ENCODE measurements around the gene DYRK1A.
"Not testable (repeated sequence)": the region's sequence is repeated elsewhere in the genome, so short reads cannot be mapped to it uniquely, and the experiment has no call there.

DYRK1A gene

DNA sequence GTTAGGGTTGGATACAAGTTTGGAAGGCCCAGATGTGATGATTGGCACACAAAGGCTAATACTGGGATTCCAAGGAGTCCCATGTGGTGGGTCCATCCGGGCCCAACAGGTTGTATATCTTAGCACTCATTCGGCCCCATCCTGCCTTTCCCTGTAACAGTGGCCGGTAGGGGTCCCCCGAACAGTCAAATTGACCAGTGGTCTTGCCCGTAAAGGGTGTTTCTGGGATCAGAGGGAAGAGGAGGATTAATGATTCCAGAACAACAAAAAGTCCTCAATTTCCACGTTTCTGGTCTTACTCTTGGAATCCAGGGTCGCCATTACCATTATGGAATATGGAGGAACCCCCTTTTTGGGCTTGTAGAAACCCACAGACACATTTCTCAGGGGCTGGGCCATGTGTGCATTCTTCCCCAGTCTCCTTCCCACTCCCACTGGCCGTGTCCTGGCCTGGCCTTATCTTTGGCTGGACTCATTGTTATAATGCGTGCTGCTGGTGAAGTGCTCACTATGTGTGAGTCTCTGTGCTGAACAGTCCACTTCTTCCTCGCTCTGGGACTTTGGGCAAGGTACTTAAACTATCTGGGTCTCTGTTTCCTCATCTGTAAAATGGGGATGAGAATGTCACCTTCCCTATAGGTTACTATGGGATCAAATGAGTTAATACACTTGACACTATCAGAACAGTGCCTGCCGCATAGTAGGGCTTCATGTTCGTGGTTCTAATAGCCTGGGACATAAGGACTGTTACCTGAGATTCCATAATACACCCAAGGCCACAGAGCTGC, 161.8 kb downstream of the DYRK1A start:
- no peak for DNase-seq

DNA sequence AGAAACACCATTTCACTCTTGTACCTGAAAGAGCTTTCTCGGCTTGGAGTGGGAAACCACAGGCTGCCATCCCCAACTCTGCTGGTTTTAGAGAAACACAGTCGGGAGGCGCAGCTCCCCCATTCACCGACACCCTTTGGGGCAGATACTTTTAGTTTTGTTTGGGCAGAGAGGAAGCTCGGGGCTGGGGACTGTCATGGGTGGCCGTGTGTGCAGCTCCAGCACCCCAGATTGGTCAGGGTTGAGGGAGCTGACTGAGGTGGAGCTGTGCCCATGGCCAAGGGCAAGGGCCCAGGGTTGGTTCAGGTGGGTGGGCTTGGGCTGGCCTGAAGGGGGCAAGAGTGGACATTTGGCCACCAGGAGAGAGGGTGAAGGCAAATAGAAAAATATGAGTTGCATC, 163.1 kb downstream of the DYRK1A start:
- no peak for DNase-seq

GRCh38 chr21:37530901-37531351, 164.4 kb downstream of the DYRK1A start:
- no peak for DNase-seq

DNA sequence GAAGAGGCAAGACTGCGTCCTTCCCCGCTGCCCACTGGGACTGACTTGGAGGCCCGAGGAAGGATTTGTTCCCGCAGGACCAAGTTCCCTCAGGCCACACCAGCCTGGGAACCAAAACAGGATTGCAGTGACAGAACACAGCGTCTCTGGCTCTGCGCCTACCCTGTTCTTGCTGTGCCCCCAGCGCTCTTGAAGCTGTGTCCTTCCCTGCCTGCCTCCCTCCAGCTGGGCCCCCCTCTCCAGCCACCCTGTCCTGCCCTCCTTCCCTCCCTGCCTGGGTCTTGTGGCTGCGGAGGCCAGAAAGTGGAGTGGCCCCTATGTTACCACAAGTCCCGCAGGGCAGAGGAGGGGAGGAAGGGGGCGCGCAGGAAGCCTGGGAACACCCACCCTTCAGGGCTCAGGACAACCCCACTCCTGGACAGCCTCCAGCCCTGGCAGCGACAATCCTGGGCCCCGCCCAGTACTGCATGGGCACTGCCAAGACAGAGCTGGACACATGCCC, 164.9 kb downstream of the DYRK1A start:
- DNase-seq: no peak

DNA sequence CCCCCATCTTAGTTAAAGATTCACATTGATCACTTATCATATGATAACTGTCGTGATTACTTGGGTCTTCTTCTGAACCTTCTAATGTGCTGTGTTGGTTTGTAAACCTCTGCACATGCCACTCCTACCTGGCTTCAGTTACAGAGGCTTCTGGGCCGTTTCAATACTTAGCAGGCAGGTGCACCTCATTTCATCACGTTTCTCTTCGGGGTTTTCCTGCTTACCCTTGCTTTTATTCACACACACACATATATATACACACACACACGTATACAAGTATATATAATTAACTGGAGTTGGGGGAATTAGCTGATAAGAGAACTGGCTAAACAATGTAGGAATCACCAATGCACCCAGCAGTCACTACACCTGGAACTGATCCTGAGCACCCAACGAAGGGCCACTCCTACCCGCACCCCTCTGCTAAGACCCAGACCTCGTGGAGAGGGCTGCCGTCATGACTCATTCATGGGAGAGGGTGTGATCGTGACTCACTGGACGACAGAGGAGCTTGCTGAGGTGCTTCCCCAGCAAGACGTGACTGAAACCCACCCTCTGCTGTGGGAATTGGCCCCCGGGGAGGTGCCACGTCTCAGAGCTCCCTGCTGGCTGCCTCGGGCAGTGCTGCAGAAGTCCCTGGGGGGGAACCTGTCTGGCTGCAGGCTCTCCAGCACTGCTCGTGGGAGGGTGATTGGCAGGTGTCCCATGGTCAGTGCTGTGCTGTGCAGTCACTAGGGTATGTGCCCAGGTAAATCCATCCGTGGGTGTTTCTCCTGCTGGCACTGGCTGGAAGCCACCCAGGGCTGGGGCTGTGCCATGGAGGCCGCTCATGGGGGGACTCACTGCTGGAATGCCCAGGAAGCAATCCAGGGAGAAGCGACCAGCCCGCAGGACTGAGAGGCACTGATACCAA, 166.6 kb downstream of the DYRK1A start:
- peak; percentile 30 for DNase-seq

GRCh38 chr21:37534431-37534830, 167.9 kb downstream of the DYRK1A start:
- DNase-seq: no peak

DNA sequence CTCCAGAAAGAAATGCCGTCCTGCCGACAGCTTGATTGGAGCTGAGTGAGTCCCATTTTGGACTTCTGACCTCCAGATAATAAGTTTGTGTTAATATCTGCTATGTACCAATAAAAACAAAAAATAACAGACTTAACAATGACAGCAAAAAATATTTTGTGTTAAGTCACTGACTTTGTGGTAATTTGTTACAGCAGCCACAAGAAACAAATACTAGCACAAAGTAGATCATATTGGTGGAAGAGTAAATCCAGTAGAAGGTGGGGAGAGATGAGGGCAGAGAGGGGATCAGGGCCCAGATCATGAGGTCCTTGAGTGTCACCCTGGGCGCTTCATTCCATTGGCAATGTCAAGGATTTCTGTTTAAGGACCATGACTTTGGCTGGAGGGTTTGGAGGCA, 168.6 kb downstream of the DYRK1A start:
- DNase-seq: no peak

DNA sequence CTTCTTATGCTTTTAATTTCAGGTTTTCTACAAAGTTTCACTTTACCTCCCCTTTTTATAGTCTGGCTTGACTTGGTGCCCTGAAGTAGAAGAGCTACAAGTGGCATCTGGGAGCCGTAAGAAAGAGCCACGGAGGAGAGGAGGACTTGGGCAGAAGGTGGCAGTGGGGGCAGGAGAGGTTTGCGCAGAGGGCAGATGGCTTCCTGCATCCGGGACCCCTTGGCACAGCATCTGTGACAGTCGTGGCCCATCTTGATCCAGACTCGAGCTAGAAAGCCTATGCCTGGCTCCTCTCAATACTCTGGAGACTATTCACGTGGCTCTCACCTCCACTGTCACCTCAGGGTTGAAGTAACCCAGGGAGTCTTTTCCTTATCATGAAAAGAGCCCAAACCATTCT, 169.1 kb downstream of the DYRK1A start:
- DNase-seq: no peak

DNA sequence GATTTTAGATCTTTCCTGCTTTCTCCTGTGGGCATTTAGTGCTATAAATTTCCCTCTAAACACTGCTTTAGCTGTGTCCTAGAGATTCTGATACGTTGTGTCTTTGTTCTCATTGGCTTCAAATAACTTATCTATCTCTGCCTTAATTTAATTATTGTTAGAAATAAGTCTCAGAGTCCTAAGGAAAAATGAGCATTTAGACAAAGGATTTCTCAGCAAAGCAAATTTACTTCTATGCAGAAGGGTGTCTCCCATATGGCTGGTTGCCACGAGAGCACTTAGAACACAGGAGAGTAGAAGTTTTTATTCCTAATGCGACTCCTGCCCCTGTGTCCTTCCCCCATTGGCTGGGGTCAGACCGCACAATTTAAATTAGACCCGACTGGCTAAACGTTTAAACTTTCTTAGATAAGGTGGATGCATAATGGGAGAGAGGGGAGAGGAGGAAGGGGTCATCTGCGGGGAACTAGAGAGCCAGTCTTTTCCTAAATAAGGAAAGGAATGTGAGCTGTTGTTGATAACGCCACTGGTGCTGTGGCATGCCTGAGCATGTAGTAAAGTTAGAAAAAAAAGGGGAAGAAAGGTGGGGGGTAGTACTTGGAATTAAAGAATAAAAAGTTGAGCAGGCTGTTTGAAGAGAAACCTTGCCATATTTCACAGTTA, 170.2 kb downstream of the DYRK1A start:
- no peak for DNase-seq

- DNase-seq: no peak
These were observed 170.9 kb downstream of the DYRK1A start for GRCh38 chr21:37537391-37537996.

- no peak for DNase-seq
These were observed 172.5 kb downstream of the DYRK1A start for GRCh38 chr21:37538971-37539590.

GRCh38 chr21:37541128-37541527, 174.6 kb downstream of the DYRK1A start:
- not testable (repeated sequence) for DNase-seq

DNA sequence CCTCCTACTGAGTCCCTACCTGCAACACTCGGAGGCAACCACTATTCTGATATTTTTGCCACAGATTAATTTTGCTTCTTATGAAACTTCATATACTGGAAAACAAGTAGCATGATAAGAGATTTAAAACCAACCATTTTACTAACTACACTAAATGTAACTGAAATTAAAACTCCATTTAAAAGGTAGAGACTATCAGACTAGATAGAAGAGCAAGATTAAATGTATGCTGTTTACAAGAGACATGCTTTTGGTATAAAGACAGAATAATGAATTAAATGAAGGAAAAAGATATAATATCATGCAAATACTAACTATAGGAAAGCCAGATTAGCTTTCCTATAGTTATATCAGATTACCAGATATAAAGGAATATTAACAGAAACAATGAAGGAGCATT, 175.9 kb downstream of the DYRK1A start:
- no peak for DNase-seq

- no peak for DNase-seq
These were observed 179.8 kb downstream of the DYRK1A start for GRCh38 chr21:37546299-37546908.

DNA sequence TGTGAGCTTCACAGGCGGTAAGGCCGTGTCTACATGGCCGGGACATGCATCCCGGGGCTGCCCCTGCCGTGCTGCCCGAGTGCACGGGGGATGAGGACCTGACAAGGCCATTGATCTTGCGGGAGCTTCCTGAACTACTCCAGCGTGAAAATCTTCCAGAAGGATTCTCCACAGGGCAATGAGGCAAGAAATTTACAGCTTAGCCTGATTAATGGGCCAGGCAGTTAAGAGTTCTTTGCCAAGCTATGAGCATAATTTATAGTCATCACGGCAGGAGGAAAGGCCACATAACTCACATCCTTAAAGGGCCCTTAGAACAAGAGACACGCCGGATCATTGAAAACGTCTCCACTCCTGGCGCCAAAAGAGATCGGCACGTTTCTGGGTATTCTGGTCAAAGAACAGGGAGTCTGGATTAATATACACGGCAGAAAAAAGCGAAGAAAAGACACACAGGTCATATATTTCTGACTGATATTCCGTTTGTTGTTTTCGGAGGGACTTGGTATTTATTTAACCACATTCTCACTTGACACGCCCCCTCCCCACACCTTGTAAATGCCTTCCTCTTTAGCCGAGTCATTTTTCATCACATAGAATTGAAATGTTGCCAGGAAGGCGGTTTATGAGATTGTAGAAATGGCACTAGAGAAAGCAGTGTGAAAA, 180.5 kb downstream of the DYRK1A start:
- DNase-seq: peak; percentile 80

DNA sequence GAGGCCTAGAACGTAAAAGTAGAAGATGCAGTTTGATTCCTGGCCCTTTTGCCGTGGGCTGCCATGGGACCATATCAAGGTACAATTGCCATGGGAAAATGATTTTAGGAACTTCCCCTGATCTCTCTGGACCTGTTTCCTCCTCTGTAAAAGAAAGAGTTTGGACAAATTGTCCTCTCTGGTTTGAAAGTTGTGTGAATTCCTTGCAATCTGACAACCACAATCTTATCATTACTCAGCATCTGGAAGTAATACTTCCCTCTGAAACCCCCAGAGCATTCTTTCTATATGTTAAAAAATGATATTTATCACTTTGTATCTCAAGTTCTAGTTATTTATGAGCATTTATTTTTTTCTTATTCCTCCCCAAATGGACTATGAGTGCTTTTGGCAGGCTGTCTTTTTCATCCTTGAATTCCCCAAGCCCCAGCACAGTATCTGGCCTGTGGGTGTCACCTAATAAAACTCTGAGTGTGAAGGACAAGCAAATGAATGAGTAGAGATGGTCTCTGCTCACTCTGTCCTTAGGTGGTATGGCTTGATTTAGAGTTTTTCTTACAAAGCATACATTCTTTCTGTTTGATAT, 181.1 kb downstream of the DYRK1A start:
- peak; percentile 71 for DNase-seq

GRCh38 chr21:37548521-37548981, 182.0 kb downstream of the DYRK1A start:
- DNase-seq: no peak

DNA sequence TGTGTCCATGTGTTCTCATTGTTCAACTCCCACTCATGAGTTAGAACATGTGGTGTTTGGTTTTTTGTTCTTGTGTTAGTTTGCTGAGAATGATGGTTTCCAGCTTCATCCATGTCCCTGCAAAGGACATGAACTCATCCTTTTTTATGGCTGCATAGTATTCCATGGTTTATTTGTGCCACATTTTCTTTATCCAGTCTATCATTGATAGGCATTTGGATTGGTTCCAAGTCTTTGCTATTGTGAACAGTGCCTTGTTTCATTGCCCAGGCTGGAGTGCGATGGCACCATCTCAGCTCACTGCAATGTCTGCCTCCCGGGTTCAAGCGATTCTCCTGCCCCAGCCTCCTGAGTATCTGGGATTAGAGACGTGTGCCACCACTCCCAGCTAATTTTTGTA, 183.2 kb downstream of the DYRK1A start:
- not testable (repeated sequence) for DNase-seq

GRCh38 chr21:37550157-37550556, 183.6 kb downstream of the DYRK1A start:
- DNase-seq: no peak

GRCh38 chr21:37550618-37551330, 184.2 kb downstream of the DYRK1A start:
- DNase-seq: no peak

Measured in fibroblast of skin of right biceps (primary cell).